ENCODE data around the gene PDE11A. TPM values are rescaled to one million over a fixed set of nuclear protein-coding genes. Genes with fewer than 3 reads are reported as not detected.

The PDE11A gene
- total and polyA plus RNA-seq, 9 donors, result 0.15 to 2.0 (median 0.42) TPM; not detected in 1

- 96 to 98% (median 97%) methylated on average over 2 of the region's 2 CpGs for WGBS, 3 donors
- TF ChIP-seq POLR2A (IDR thresholded peaks at IDR 0.05) (no peak), CTCF (IDR thresholded peaks at IDR 0.05) (no peak), EP300 (IDR thresholded peaks at IDR 0.05) (no peak)
- Histone ChIP-seq H3K36me3 (no peaks in the 10 kb centered on the region), H3K27me3 (no peaks in the 10 kb centered on the region), H3K27ac (no peak overlapping the region), H3K9me3 (no peaks in the 10 kb centered on the region), H3K4me3 (no peak overlapping the region), H3K4me1 (ENCODE audit: insufficient read depth) (peaks cover 3% of the 10 kb centered on the region)
- DNase-seq, result no peak
- intact Hi-C loops (cut with DNase I), result loop anchor here in 1 of 4 donors (10.0 kb wide), 1 partner anchor 601 kb away; no protein-coding TSS in a partner anchor
These were observed 306.9 kb downstream of the PDE11A start for GRCh38 chr2:177765698-177766097.

DNA sequence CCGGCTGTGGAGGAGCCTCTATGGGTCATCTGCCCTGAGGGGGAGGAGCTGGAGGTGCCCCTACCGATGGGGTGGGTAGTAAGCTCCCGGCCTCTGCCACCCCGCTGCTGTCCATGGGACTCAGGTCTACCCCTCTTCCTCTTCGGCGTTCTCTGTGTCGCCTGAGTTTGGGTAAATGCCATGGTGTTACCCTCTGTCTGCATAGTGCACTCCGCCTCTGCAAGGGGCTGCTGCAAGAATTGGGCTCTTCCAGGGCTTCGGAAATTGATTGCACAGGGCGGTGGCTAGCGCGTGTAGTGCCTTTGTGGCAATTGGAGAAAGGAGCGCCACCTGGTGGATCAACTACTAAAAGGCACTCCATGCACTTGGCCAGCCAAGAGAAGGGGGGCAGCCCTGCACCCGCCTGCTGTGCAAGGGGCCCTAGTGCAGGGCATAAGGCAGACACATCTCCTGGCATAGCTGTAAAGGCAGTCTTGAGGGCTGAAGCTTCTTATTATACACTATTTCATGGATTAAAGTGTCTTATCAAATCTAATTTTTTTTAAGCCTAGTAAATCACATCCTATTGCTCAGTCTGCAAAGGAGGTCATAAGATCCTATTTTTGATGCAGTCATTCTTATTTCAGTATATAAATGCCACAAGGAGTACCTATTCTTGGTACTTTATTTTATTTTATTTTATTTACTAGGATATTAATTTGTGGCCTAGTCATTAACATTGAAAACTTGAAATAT is 308.9 kb downstream of the PDE11A start:
- intact Hi-C loops (cut with DNase I), result loop anchor here in 1 of 4 donors (10.0 kb wide), 1 partner anchor 599 kb away; no protein-coding TSS in a partner anchor

GRCh38 chr2:177759443-177759842 is 313.1 kb downstream of the PDE11A start:
- TF ChIP-seq CTCF (IDR thresholded peaks at IDR 0.05) (no peak), EP300 (IDR thresholded peaks at IDR 0.05) (no peak), POLR2A (IDR thresholded peaks at IDR 0.05) (no peak)
- intact Hi-C loops (cut with DNase I), result loop anchor here in 2 of 4 donors (5.0 to 10.0 kb wide), 3 partner anchors 155 to 595 kb away; no protein-coding TSS in a partner anchor
- WGBS, 3 donors, result 74 to 76% (median 75%) methylated on average over 3 of the region's 3 CpGs
- Histone ChIP-seq H3K9me3 (no peaks in the 10 kb centered on the region), H3K4me1 (ENCODE audit: insufficient read depth) (peaks cover 18% of the 10 kb centered on the region), H3K27me3 (no peaks in the 10 kb centered on the region), H3K27ac (no peak overlapping the region), H3K4me3 (no peak overlapping the region), H3K36me3 (no peaks in the 10 kb centered on the region)
- DNase-seq, result no peak

More for the DNA sequence above, 308.9 kb downstream of the PDE11A start:
- peaks cover 3% of the 10 kb centered on the region for H3K4me1 ChIP-seq (ENCODE audit: insufficient read depth)
- 36 to 42% (median 38%) methylated on average over 14 of the region's 14 CpGs for WGBS, 3 donors
- peak; percentile 60 to 78 (median 73) for DNase-seq
- H3K4me3 ChIP-seq, result no peak overlapping the region
- no peak overlapping the region for H3K27ac ChIP-seq
- TF ChIP-seq POLR2A (IDR thresholded peaks at IDR 0.05) (no peak), CTCF (IDR thresholded peaks at IDR 0.05) (peak; percentile 34 to 49 (median 47)), EP300 (IDR thresholded peaks at IDR 0.05) (no peak)
- no peaks in the 10 kb centered on the region for H3K9me3 ChIP-seq
- no peaks in the 10 kb centered on the region for H3K36me3 ChIP-seq
- no peaks in the 10 kb centered on the region for H3K27me3 ChIP-seq

- H3K4me3 ChIP-seq, result no peak overlapping the region
- no peaks in the 10 kb centered on the region for H3K9me3 ChIP-seq
- peak; percentile 56 to 76 (median 74) for DNase-seq
- no peak overlapping the region for H3K27ac ChIP-seq
- H3K27me3 ChIP-seq, result no peaks in the 10 kb centered on the region
- peaks cover 18% of the 10 kb centered on the region for H3K4me1 ChIP-seq (ENCODE audit: insufficient read depth)
- WGBS, 3 donors, result 21 to 27% (median 21%) methylated on average over 11 of the region's 11 CpGs
- no peaks in the 10 kb centered on the region for H3K36me3 ChIP-seq
- peak; percentile 45 to 75 (median 69) for TF ChIP-seq CTCF (IDR thresholded peaks at IDR 0.05)
- no peak for TF ChIP-seq EP300 (IDR thresholded peaks at IDR 0.05)
- TF ChIP-seq POLR2A (IDR thresholded peaks at IDR 0.05), result no peak
- intact Hi-C loops (cut with DNase I), result loop anchor here in 2 of 4 donors (5.0 to 10.0 kb wide), 3 partner anchors 154 to 594 kb away; no protein-coding TSS in a partner anchor
These were observed 313.8 kb downstream of the PDE11A start for GRCh38 chr2:177758591-177759371.
